GM12878 (cell line): Measurements from ENCODE around the gene PODXL2.

Experiments
- ATF2 ChIP-seq: IDR thresholded peaks from 2 replicates; pipeline ENCODE4 v1.6.1; 2012; ENCODE audit warnings: low read length, inconsistent platforms
- CHD4 ChIP-seq: fragments of 200-600 bp; sonication (generic); IDR thresholded peaks from 2 replicates; pipeline ENCODE4 v1.6.1; 2016; ENCODE audit warnings: mild to moderate bottlenecking
- CTCF ChIP-seq, 3 experiments: IDR thresholded peaks in 2 of 3; conservative IDR thresholded peaks in 1 of 3; 2 replicates each; pipeline ENCODE4 v1.5.1; 2011; ENCODE audit warnings: low read depth in 3 of 3, low read length in 3 of 3, mild to moderate bottlenecking in 3 of 3, control low read depth in 2 of 3, moderate library complexity in 2 of 3, inconsistent platforms in 1 of 3, mixed read lengths in 1 of 3; ENCODE audit not compliant: control insufficient read depth in 2 of 3, insufficient read depth in 1 of 3; ENCODE audit errors: extremely low read depth in 1 of 3
- GABPA ChIP-seq: IDR thresholded peaks from 2 replicates; pipeline ENCODE4 v1.6.1; 2014; ENCODE audit warnings: antibody characterized with exemption, low read depth, mild to moderate bottlenecking, inconsistent platforms
- KAT2A ChIP-seq: conservative IDR thresholded peaks from 2 replicates; pipeline ENCODE4 v1.6.1; 2011; ENCODE audit warnings: low read depth, low read length; ENCODE audit not compliant: control insufficient read depth
- MXI1 ChIP-seq: fragments of 150-350 bp; IDR thresholded peaks from 2 replicates; pipeline ENCODE4 v1.6.1; 2011; ENCODE audit warnings: low read depth, mild to moderate bottlenecking, inconsistent platforms, low read length, improper control_type of control experiment
- MYC ChIP-seq: IDR thresholded peaks from 2 replicates; pipeline ENCODE4 v1.6.1; 2011; ENCODE audit warnings: mild to moderate bottlenecking, low read length, moderate library complexity, inconsistent platforms; ENCODE audit not compliant: insufficient read depth, insufficient replicate concordance, insufficient read length, severe bottlenecking
- NBN ChIP-seq: fragments of 450-650 bp; IDR thresholded peaks from 2 replicates; pipeline ENCODE4 v1.6.1; 2016
- PRDM15 ChIP-seq: fragments of 450-650 bp; formaldehyde crosslinking; IDR thresholded peaks from 2 replicates; pipeline ENCODE4 v1.4.0; 2020; ENCODE audit warnings: mild to moderate bottlenecking, moderate library complexity

- TF ChIP-seq PRDM15: no peak
- no peak for TF ChIP-seq CTCF (IDR thresholded peaks at IDR 0.05 in 2 of 3, conservative IDR thresholded peaks at IDR 0.05 in 1 of 3; ENCODE audit: control insufficient read depth in 2 of 3, extremely low read depth in 1 of 3, insufficient read depth in 1 of 3, low read depth in 3 of 3, low read length in 3 of 3)
- no peak for TF ChIP-seq MYC
- TF ChIP-seq NBN: no peak
- TF ChIP-seq CHD4: 0 out of 2 replicates have a peak, but pooled peaks have one; percentile 61
- no peak for TF ChIP-seq KAT2A
- no peak for TF ChIP-seq GABPA
- TF ChIP-seq ATF2: no peak
- no peak for TF ChIP-seq MXI1
Observed at GRCh38 chr3:127685708-127686511, 56.9 kb downstream of the PODXL2 start.
